ENCODE results near the gene RRP15.

Gene RRP15, protein sequence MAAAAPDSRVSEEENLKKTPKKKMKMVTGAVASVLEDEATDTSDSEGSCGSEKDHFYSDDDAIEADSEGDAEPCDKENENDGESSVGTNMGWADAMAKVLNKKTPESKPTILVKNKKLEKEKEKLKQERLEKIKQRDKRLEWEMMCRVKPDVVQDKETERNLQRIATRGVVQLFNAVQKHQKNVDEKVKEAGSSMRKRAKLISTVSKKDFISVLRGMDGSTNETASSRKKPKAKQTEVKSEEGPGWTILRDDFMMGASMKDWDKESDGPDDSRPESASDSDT

DNA sequence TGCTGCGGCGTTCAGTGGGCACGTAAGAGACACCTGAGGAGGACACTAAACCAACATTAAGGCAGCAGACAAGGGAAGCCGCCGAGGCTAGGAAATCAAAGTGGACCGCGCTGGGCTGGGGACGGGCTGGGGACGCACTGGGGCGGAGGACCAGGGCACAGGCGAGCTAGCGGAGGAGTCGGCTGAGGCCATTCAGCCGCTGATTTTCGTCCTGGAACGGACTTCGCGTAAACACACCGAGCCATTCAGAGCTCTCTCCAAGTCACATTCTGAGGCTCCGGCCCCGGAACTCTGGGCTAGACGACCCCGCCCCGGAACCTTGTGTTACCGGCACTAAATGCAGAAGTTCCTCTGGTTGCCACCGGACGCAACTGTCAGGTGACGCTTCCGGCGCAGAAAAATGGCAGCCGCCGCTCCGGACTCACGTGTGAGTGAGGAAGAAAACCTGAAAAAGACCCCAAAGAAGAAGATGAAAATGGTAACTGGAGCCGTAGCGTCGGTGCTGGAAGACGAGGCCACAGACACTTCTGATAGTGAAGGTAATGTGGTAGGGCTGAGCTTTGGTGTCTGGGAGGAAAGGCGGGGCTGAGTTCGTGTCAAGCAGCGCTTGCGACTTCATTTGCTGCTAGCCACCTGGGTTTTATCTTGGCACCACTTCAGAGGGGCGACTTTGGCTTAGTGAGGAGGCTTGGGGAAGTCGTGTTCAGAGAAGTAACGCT lies at the start of gene RRP15:
RRP15 (plus strand) TSS at position 377 of the 719 bp plus-strand sequence; CDS start at position 401, 24 bp downstream.
- peak; percentile 79 for DNase-seq

GRCh38 chr1:218242171-218242570 lies 42.9 kb upstream of the RRP15 start:
- no peak for DNase-seq

DNA sequence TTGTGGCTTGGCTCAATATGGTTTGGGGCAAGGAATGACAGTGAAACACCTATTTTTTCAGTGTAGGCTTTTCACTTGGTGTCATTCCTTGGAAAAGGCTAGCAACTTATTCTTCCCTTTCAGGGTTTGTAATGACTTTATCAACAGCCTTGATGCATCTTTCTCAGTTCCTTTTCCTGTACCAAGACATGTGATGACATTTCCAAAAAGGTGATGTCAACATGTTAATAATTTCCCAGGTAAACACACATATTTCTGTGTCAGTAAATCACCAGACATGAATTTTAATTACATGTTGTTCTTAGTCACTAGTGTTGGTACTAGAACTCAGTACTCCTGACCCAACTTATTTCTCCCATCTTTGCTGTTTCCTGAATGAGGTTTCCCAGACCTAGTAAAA lies 37.8 kb upstream of the RRP15 start:
- DNase-seq: no peak

DNA sequence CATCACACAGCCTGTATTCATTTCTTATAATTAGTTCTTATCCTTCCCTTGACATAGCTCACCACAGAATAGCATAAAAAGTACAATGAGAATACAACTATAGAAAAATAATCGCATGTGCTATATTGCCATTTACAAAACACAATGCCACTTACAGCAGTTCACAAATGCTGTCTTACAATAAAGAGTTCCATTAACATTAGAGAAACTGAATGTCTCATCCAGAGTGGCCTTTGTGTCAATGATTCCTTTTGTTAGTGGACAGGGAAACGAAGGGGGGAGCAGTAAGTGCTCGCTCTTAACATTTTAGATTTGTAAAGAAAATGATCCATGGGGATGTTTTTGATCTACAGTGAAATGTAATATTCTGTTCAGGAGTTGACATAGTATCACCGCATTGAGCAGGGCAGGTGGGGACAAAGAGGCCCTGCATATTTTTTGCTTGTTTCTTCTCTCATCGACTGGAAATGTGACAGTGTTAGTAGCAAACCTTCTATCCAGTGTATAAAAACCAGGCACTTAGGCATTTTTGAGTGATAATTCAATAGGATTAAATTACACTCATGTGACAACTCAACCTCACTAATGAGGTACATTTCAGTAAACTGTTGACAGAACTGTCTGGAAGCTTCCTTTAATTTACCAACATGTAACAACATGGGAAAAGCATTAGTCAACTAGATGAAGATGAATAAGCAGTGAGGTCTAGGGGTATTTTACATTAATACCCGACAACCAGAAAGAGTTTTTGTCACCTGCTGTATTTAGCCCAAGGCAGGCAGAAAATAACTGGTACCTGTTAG lies 35.6 kb upstream of the RRP15 start:
- DNase-seq: no peak

- DNase-seq: no peak
Measured at GRCh38 chr1:218250492-218250891, 34.6 kb upstream of the RRP15 start.

DNA sequence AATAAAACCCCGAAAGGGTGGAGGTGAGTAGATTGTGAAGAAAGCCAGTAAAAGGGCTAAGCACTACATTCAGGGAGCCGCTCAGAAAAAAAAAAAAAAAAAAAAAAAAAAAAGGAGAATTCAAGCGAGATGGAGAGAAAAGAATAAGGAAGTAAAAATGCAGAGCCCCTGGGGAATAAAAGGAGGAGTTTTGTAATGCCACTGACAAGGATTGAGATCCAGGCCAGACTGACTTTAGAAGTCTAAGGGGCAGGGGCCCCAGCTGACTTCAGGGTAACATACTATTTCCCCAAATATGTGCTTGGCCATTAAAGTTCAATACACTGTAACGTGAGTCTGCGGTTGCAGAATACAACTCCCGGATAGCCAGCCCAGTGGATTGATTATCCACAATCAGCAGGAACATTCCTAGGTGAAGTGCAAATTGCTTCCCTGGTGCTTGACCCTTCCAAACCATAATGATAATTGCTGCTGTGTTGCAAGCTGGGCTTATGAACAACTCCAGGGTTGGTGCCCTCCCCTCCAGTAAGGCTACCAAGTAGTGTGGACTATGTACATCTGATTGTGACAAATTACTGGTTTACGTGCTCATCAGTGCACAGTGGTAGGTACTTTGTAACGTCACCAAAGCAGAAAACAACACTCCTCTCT lies 30.7 kb upstream of the RRP15 start:
- DNase-seq: no peak

- DNase-seq: no peak
Measured at GRCh38 chr1:218255090-218255489, 30.0 kb upstream of the RRP15 start.

DNA sequence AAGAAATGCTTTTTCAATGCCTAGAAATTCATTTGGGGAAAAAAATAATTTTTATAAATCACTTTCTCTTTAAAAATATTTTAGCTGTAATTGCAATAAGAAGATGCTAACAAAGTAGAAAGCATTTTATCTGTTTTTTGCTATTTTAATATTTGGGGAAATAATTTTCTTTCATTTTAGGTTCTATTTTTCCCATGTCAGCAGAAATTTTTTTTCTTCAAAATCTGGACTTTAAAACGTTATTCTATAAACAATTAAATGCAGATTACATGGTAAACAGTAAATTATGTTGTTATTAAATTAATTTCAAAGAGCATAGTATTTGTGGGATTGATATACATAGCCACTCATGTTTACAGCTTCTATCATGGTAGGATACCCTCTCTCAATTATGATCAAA lies 27.7 kb upstream of the RRP15 start:
- DNase-seq: no peak

GRCh38 chr1:218257971-218258370 lies 27.1 kb upstream of the RRP15 start:
- DNase-seq: no peak

- no peak for DNase-seq
Measured at GRCh38 chr1:218259339-218259738, 25.8 kb upstream of the RRP15 start.

DNA sequence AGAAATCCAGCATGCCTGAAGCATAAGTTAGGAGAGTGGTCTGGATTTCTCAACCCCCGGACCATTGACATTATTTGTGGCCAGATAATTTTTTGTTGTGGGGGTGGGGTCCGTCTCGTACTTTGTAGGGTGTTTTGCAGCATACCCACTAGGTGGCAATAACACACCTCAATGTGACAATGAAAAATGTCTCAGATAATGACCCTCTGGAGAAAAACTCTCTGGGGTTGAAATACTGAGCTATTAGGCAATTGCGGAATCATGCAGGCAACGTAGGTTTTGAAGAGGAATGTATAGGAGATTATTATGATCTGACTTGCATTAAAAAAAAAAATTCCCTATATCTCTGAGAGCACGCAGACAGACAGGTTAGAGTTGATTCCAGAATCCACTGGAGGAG lies 25.3 kb upstream of the RRP15 start:
- DNase-seq: no peak

- DNase-seq: no peak
Measured at GRCh38 chr1:218262259-218262658, 22.8 kb upstream of the RRP15 start.

DNA sequence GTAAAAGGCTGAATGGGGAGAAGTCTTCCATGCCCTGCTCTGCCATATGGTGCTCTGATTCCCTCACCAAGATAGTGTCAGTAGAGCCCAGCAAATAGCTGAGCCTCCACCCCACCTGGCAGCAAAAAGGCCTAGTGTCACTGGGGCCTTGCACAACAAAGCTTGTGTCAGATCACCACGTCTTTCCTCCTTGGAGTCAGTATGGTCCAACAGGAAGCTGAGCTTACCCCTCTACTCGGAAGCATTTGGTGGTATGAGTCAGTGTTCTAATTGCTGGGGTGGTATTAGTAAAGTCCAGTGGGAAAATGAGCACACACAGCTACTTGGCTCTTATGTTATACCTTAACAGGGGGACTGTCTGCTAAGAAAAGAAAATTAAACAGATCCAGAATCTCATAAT lies 18.7 kb upstream of the RRP15 start:
- DNase-seq: no peak

DNA sequence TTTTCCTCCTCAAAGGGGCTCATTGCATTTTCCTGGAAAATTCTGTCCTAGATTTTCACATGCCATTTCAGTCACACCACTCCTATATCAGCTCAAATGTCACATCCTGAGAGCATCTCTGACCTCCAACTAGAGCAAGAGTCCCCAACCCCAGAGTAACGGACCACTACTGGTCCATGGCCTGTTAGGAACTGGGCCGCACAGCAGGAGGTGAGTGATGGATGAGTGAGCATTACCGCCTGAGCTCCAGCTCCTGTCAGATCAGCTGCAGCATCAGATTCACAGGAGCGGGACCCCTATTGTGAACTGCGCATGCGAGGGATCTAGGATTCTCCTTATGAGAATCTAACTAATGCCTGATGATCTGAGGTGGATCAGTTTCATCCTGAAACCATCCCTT lies 12.7 kb upstream of the RRP15 start:
- no peak for DNase-seq

- peak; percentile 4 for DNase-seq
Measured at GRCh38 chr1:218273762-218274479, 11.2 kb upstream of the RRP15 start.

DNA sequence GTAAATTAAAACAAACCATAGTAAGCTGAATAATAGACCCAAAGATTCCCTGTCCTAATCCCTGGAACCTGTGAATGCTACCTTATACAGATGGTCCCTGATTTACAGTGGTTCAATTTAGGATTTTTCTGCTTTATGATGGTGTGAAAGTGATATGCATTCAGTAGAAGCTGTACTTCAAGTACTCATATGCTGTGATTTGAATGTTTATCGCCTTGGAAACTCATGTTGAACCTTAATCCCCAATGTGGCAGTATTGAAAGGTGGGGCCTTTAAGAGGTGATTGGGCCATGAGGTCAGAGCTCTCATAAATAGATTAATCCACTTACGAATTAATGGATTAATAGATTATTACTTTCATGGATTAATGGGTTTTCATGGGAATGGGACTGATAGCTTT lies 10.6 kb upstream of the RRP15 start:
- no peak for DNase-seq

GRCh38 chr1:218275823-218276222 lies 9.3 kb upstream of the RRP15 start:
- DNase-seq: no peak

DNA sequence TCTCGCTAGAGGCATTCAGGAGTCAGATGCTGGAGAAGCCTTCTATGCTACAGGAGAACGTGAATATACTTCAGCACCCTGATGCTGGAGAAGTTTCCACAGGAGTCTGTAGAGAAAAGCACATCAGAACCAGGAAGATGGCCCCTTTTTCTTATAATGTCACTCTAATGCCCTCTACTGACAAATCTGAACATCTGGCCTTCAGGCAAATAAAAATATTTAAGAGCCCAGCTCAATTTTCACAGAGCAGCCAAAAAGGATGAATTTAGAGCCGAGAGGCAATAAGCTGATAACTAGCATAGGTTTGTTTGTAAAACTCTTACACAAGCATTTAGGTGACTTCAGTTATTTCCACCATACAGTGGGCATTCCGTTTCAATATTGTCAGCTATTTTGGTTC lies 3.8 kb upstream of the RRP15 start:
- DNase-seq: no peak

DNA sequence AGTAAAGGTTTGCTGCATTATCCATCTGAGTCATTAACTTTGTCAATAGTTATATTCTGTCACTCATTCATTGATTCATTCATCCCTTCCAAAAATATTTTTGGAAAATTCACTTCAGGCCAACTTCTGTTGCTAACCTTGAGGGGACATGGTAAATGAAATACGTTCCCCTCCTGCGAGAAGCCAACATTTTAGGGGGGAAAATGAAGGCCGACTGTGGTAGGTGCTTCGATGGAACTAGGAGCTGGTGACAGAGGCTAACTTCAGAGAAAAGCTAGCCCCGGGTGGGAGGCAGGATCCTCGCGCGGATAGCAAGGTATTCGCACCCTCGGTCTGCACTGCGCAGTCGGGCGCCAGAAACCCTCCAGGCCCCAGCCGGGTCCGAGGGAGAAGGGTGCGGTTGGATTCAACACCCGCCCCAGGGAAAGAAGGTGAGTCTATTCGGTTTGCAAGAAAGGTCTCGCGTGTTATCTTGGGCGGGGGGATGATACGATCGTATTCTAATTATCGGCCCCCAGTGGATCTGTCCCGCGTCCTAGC lies 646 bp upstream of the RRP15 start:
- peak; percentile 47 for DNase-seq

DNA sequence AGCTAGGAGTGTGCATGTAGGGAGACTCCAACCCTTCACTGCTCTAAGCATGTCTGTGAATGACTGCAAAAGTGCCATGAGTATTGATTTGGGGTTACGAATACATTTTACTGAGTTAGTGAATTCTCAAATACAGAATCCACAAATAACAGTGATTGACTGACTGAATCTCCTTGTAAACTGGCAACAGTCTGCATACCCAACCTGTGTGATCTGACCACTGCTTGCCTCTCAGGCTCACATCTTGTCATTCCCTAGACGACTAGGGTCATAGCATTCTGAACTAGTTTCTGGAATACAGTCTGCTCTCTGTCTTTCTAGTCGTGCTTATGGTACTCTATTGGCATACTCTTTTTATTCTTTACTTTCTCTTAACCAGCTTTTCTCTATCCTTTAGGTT lies 7.4 kb downstream of the RRP15 start:
- DNase-seq: no peak

- no peak for DNase-seq
Measured at GRCh38 chr1:218294546-218294945, 9.5 kb downstream of the RRP15 start.

GRCh38 chr1:218296162-218296561 lies 11.1 kb downstream of the RRP15 start:
- no peak for DNase-seq
